HepG2 (cell line): ENCODE results near the gene GRID1. TPM values are rescaled to one million over a fixed set of nuclear protein-coding genes. Genes with fewer than 3 reads are reported as not detected.

Experiments used
- ATAC-seq: fragments of 200-7000 bp; cut with Tn5 transposase; 3 replicates; pipeline ENCODE4 v1.9.1; 2020; ENCODE audit warnings: mild to moderate bottlenecking, moderate library complexity
- BruUV-seq: library from RNA; stranded (reverse); fragments of 400-500 nt; replicated peaks from 2 replicates; lab custom pipeline; 2021; lab: Mats Ljungman, UMichigan
- CTCF ChIA-PET: fragments of 300-600 bp; formaldehyde crosslinking; extraction: SDS; loops from one replicate; lab custom pipeline; 2021; ENCODE audit warnings: low total read pairs, inconsistent platforms, low intra/inter-chr PET ratio; lab: Yijun Ruan, JAX
- POLR2A ChIA-PET: fragments of 350-600 bp; sonication (Branson Sonifier 250); formaldehyde crosslinking; loops from one replicate; lab custom pipeline; 2020; ENCODE audit warnings: antibody characterized with exemption, inconsistent platforms; lab: Yijun Ruan, JAX
- DNase-seq: peaks from one replicate; pipeline ENCODE4 v3.0.0-alpha.2; 2015; ENCODE audit warnings: low spot score
- FAIRE-seq: peaks from 3 replicates; lab custom pipeline; 2011; peaks lifted over from hg19 to GRCh38; lab: Jason Lieb, UNC
- H2AFZ ChIP-seq: one replicate; pipeline ENCODE4 v1.6.1; 2011; ENCODE audit warnings: low read length, inconsistent platforms
- H3K27ac ChIP-seq: fragments of 300-600 bp; 3 replicates; pipeline ENCODE4 v1.8.0; 2011; ENCODE audit warnings: mixed run types, mild to moderate bottlenecking, mixed read lengths, low read length, inconsistent platforms; ENCODE audit not compliant: insufficient read depth; ENCODE audit errors: extremely low read length
- H3K27me3 ChIP-seq, 2 experiments: fragments of 200-600 bp in 1 of 2; 2 replicates in 1 of 2; 3 replicates in 1 of 2; pipeline versions ENCODE4 v1.6.0 to v1.8.0; 2011; ENCODE audit warnings: low read length in 2 of 2, mild to moderate bottlenecking in 2 of 2, moderate library complexity in 2 of 2, inconsistent platforms in 1 of 2; ENCODE audit not compliant: insufficient read depth in 2 of 2, control insufficient read depth in 1 of 2
- H3K36me3 ChIP-seq, 2 experiments: fragments of 200-600 bp in 1 of 2; replicated peaks in 1 of 2; 2 replicates in 1 of 2; 3 replicates in 1 of 2; pipeline versions ENCODE4 v1.5.1 to v1.8.0; 2011; ENCODE audit warnings: low read length in 2 of 2, inconsistent platforms in 1 of 2; ENCODE audit not compliant: insufficient read depth in 2 of 2, control insufficient read depth in 1 of 2
- H3K4me1 ChIP-seq: 2 replicates; pipeline ENCODE4 v1.5.1; 2012; ENCODE audit warnings: low read length, inconsistent platforms; ENCODE audit not compliant: insufficient read depth
- H3K4me2 ChIP-seq: 2 replicates; pipeline ENCODE4 v1.6.0; 2011; ENCODE audit warnings: low read depth, low read length, inconsistent platforms
- H3K4me3 ChIP-seq, 3 experiments: fragments of 200-600 bp in 1 of 3; sonication (generic), shearing (Covaris generic) in 1 of 3; replicated peaks in 1 of 3; 2 replicates each; pipeline ENCODE4 v1.5.1; 2011 to 2016; ENCODE audit warnings: low read length in 3 of 3, inconsistent platforms in 2 of 3, low read depth in 2 of 3, mild to moderate bottlenecking in 2 of 3, control low read depth in 1 of 3, mixed read lengths in 1 of 3; ENCODE audit not compliant: insufficient read depth in 1 of 3
- H3K79me2 ChIP-seq: one replicate; pipeline ENCODE4 v1.6.1; 2011; ENCODE audit warnings: low read length, inconsistent platforms; ENCODE audit not compliant: insufficient read depth
- H3K9ac ChIP-seq: 2 replicates; pipeline ENCODE4 v1.6.0; 2011; ENCODE audit warnings: mild to moderate bottlenecking, low read depth, low read length, inconsistent platforms; ENCODE audit not compliant: insufficient read depth
- H3K9me3 ChIP-seq: 2 replicates; pipeline ENCODE4 v1.5.1; 2012; ENCODE audit warnings: mild to moderate bottlenecking, low read length
- H4K20me1 ChIP-seq: 2 replicates; pipeline ENCODE4 v1.6.0; 2011; ENCODE audit warnings: inconsistent platforms, mild to moderate bottlenecking, low read length, moderate library complexity; ENCODE audit not compliant: insufficient read depth
- FOXM1 ChIP-seq: sonication (generic); formaldehyde crosslinking; IDR thresholded peaks from 2 replicates; pipeline ENCODE4 v1.5.0; 2020; ENCODE audit warnings: missing genetic modification reagents
- HMGA1 ChIP-seq: sonication (generic); formaldehyde crosslinking; conservative IDR thresholded peaks from 2 replicates; pipeline ENCODE4 v1.4.0; 2020; ENCODE audit warnings: missing genetic modification reagents
- HNRNPLL ChIP-seq: fragments of 200-400 bp; formaldehyde crosslinking; IDR thresholded peaks from 2 replicates; pipeline ENCODE4 v1.6.1; 2017; ENCODE audit warnings: mild to moderate bottlenecking, low read depth, low read length; ENCODE audit not compliant: poor library complexity, severe bottlenecking
- KAT8 ChIP-seq: IDR thresholded peaks from 2 replicates; pipeline ENCODE4 v1.6.1; 2016; ENCODE audit warnings: missing genetic modification reagents, missing compliant biosample characterization
- PBX3 ChIP-seq: sonication (generic); formaldehyde crosslinking; IDR thresholded peaks from 2 replicates; pipeline ENCODE4 v1.8.1; 2023; ENCODE audit warnings: missing genetic modification reagents, inconsistent platforms, borderline replicate concordance
- POLR2AphosphoS2 ChIP-seq: IDR thresholded peaks from 2 replicates; pipeline ENCODE4 v1.6.1; 2011; ENCODE audit warnings: low read depth, low read length, improper control_type of control experiment
- SP2 ChIP-seq: sonication (generic); formaldehyde crosslinking; IDR thresholded peaks from 2 replicates; pipeline ENCODE4 v1.5.1; 2020; ENCODE audit warnings: mild to moderate bottlenecking, missing genetic modification reagents
- ZNF256 ChIP-seq: sonication (generic); formaldehyde crosslinking; conservative IDR thresholded peaks from 2 replicates; pipeline ENCODE4 v1.4.0; 2020; ENCODE audit warnings: missing genetic modification reagents
- ZNF260 ChIP-seq: sonication (generic); formaldehyde crosslinking; IDR thresholded peaks from 2 replicates; pipeline ENCODE4 v1.4.0; 2020; ENCODE audit warnings: missing genetic modification reagents, low read depth, mild to moderate bottlenecking, borderline replicate concordance
- ZNF644 ChIP-seq: IDR thresholded peaks from 2 replicates; pipeline ENCODE4 v1.6.1; 2016; ENCODE audit warnings: low read depth
- WGBS: methylation state at CpG from one replicate; pipeline ENCODE4 v1.1.6; 2017; ENCODE audit warnings: low lambda C conversion rate; 5-methylcytosine and 5-hydroxymethylcytosine counted together
- in situ Hi-C: cut with HindIII; loops from 2 replicates; pipeline ENCODE4 v1.10.0; 2017; ENCODE audit warnings: low pct_unique_long_range_greater_than_20kb; ENCODE audit not compliant: extremely low pct_ligation_motif_present
- intact Hi-C: fragments of 100-400 bp; cut with micrococcal nuclease; formaldehyde crosslinking; loops from one replicate; pipeline ENCODE4 v1.10.0; 2022; ENCODE audit not compliant: unreplicated experiment
- polyA plus RNA-seq, 8 experiments: library from polyadenylated mRNA; depleted of rRNA in 3 of 8; stranded (reverse) in 7 of 8; unstranded in 1 of 8; fragments of >200 nt; fragmentation: Illumina TruSeq in 4 of 8; extraction: Trizol in 4 of 8; gene quantifications; 2 replicates each; pipeline versions ENCODE4 v1.2.1 to v1.2.3, GENCODE V29; 2011 to 2016; ENCODE audit warnings: low read depth in 4 of 8, missing spikeins in 1 of 8, mixed read lengths in 1 of 8; ENCODE audit not compliant: insufficient read depth in 1 of 8
- total RNA-seq, 5 experiments: library from RNA; depleted of rRNA; stranded (reverse); fragments of >200 nt; fragmentation: Illumina TruSeq; extraction: Trizol; gene quantifications; 2 replicates each; pipeline ENCODE4 v1.2.3, GENCODE V29; 2016; ENCODE audit warnings: low read depth in 1 of 5

Gene GRID1
- total and polyA plus RNA-seq, 2 of the 13 experiments (the other 11 are each of a cell fraction or from before 2014, with no cell fraction given) = 0.05 TPM; not detected in 1

DNA sequence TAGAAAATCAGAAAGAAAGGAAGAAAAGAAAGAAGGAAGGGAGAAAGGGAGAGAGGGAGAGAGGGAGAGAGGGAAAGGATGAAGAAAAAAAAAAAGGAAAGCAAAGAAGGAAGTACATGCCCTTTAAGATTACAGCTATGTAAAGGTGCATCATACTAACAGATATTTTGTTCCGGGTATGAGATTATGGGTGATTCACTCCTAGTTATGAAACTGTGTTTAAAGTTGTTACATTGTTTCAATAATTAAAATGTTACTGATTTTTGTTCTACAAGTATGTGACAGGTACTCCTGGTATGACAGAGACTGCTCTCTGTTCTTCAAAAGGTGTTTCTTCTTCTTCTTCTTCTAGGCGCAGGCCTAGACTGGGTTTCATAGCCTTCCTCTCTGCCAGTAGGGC lies 808.9 kb downstream of the GRID1 start:
- DNase-seq (no peak), FAIRE-seq (no peak), ATAC-seq (no peak)
- Histone ChIP-seq H3K9me3 (no peaks in the 10 kb centered on the region), H3K4me2 (no peak overlapping the region), H2AFZ (no peak overlapping the region), H3K27me3 (no peaks in the 10 kb centered on the region), H3K36me3 (no peaks in the 10 kb centered on the region), H3K79me2 (no peaks in the 10 kb centered on the region), H3K27ac (no peak overlapping the region), H3K9ac (no peak overlapping the region), H3K4me1 (no peaks in the 10 kb centered on the region), H3K4me3 (no peak overlapping the region), H4K20me1 (no peaks in the 10 kb centered on the region)
- WGBS = 21% methylated on average over 2 of the region's 2 CpGs
- intact Hi-C loops = no loop called here
- in situ Hi-C loops = no loop called here
- no TSS peak for BruUV-seq
- CTCF ChIA-PET = no interaction called here
- TF ChIP-seq FOXM1 (CRISPR knock-in tag) (no peak), KAT8 (CRISPR knock-in tag) (no peak), PBX3 (CRISPR knock-in tag) (no peak), ZNF256 (CRISPR knock-in tag) (no peak), SP2 (CRISPR knock-in tag) (no peak), POLR2AphosphoS2 (no peak), HNRNPLL (no peak), ZNF644 (CRISPR knock-in tag) (no peak), ZNF260 (CRISPR knock-in tag) (no peak), HMGA1 (CRISPR knock-in tag) (no peak)
- POLR2A ChIA-PET = no interaction called here
